HG03135 (cell line): ENCODE results near the gene TIMM10.
A peak's percentile ranks its signal among the peaks of the same experiment; 100 is the strongest.

Source experiments
- ATAC-seq: cut with Tn5 transposase; IDR thresholded peaks from one replicate; pipeline ENCODE4 v1.9.1; 2021; ENCODE audit warnings: mild to moderate bottlenecking, moderate library complexity; ENCODE audit not compliant: unreplicated experiment

TIMM10 gene

GRCh38 chr11:57508341-57509170, 22.0 kb downstream of the TIMM10 start:
- ATAC-seq: no peak

- ATAC-seq: no peak
These were observed 24.0 kb downstream of the TIMM10 start for GRCh38 chr11:57506522-57506921.

- no peak for ATAC-seq
These were observed 26.0 kb downstream of the TIMM10 start for GRCh38 chr11:57504511-57504910.

GRCh38 chr11:57502870-57503269, 27.7 kb downstream of the TIMM10 start:
- no peak for ATAC-seq

GRCh38 chr11:57502376-57502775, 28.2 kb downstream of the TIMM10 start:
- ATAC-seq: no peak

GRCh38 chr11:57501953-57502352, 28.6 kb downstream of the TIMM10 start:
- ATAC-seq: no peak

GRCh38 chr11:57500926-57501325, 29.6 kb downstream of the TIMM10 start:
- ATAC-seq: no peak

- ATAC-seq: no peak
These were observed 30.0 kb downstream of the TIMM10 start for GRCh38 chr11:57500515-57500914.

GRCh38 chr11:57499983-57500461, 30.5 kb downstream of the TIMM10 start:
- no peak for ATAC-seq

GRCh38 chr11:57499413-57499982, 31.1 kb downstream of the TIMM10 start:
- peak; percentile 99 for ATAC-seq

- no peak for ATAC-seq
These were observed 32.0 kb downstream of the TIMM10 start for GRCh38 chr11:57498540-57498939.

- ATAC-seq: no peak
These were observed 33.0 kb downstream of the TIMM10 start for GRCh38 chr11:57497303-57498247.

GRCh38 chr11:57496109-57496820, 34.3 kb downstream of the TIMM10 start:
- no peak for ATAC-seq

GRCh38 chr11:57493507-57494503, 36.7 kb downstream of the TIMM10 start:
- peak; percentile 69 for ATAC-seq

GRCh38 chr11:57491371-57492061, 39.0 kb downstream of the TIMM10 start:
- no peak for ATAC-seq

GRCh38 chr11:57490456-57491248, 39.9 kb downstream of the TIMM10 start:
- ATAC-seq: no peak

GRCh38 chr11:57487920-57488659, 42.5 kb downstream of the TIMM10 start:
- ATAC-seq: no peak
